ENCODE data around the gene KLHL30. TPM values are rescaled to one million over a fixed set of nuclear protein-coding genes. Genes with fewer than 3 reads are reported as not detected.

The KLHL30 gene
- total and polyA plus RNA-seq, 12 donors = 0.10 to 4.3 (median 0.16) TPM; not detected in 4

DNA sequence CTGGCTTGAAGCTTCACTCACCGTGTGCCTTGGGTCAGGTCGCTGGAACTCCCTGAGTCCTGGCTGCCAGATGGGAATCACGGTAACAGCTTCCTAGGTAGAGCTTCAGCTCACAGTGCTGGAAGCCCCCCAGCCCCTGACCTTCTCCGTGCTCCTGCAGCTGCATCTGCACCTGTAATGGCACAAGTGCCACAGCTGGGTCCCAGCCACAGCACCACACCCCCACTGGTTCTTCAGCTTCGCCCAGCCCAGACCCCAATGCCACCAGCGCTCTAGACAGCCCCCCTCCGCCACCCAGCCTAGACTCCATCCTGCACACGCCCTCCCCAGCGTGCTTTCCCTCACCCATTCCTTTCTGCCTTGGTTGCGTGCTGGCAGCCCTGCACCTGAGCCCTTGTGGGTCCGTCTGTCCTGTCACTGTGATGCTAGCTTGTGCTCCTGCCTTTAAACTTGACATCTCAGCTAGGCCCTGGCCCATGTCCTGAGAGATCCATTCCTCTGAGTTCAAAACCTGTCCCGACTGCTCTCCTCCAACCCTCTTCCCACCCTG, 45.9 kb upstream of the KLHL30 start:
- Histone ChIP-seq H3K4me1 (replicated peaks in 1 of 2) (no peaks in the 10 kb centered on the region), H3K9me3 (replicated peaks in 1 of 3) (no peaks in the 10 kb centered on the region), H3K4me3 (no peak overlapping the region), H3K27ac (no peak overlapping the region), H3K27me3 (no peaks in the 10 kb centered on the region), H3K36me3 (replicated peaks in 1 of 2) (no peaks in the 10 kb centered on the region)
- peak in 1 of 7 donors; percentile 37 for DNase-seq
- WGBS, 4 donors = 95 to 97% (median 95%) methylated on average over 9 to 12 of the region's 12 CpGs
- no peak for TF ChIP-seq CTCF (IDR thresholded peaks at IDR 0.05)
- no peak for TF ChIP-seq POLR2A (IDR thresholded peaks at IDR 0.05)
- intact Hi-C loops (cut with DNase I) = no loop called here

GRCh38 chr2:238093181-238094140, 45.0 kb upstream of the KLHL30 start:
- Histone ChIP-seq H3K4me3 (no peak overlapping the region), H3K4me1 (replicated peaks in 1 of 2) (no peaks in the 10 kb centered on the region), H3K27me3 (no peaks in the 10 kb centered on the region), H3K36me3 (replicated peaks in 1 of 2) (no peaks in the 10 kb centered on the region), H3K9me3 (replicated peaks in 1 of 3) (no peaks in the 10 kb centered on the region), H3K27ac (no peak overlapping the region)
- peak in 2 of 7 donors; percentile 15 to 34 for DNase-seq
- WGBS, 4 donors = 86 to 91% (median 87%) methylated on average over 23 to 26 of the region's 26 CpGs
- intact Hi-C loops (cut with DNase I) = no loop called here
- TF ChIP-seq CTCF (IDR thresholded peaks at IDR 0.05) (no peak), POLR2A (IDR thresholded peaks at IDR 0.05) (no peak)

DNA sequence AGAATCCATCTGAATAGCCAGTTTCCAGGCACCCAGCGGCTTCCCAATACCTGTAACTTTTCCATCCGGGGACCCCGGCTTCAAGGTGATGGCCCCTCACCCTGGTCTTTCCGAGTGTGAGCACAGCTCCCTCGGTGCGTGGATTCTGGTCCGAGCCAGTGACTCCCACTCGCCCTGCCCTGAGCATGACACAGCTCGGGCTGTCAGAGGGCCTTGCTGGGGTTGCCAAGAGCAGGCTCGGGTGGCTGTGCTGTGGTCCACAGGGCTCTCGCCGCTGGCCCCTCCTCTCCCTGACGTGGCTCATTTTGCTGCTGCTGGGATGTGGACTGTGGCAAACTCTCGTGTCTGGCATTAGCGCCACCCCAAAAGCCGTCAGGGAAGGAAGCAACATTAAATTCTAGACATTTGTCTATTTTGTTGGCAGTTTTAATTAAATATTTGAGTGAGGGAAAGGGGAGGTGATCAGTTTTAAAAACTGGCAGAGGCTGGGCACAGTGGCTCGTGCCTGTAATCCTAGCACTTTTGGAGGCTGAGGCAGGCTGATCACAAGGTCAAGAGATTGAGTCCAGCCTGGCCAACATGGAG, 43.9 kb upstream of the KLHL30 start:
- no peaks in the 10 kb centered on the region for H3K4me1 ChIP-seq (replicated peaks in 1 of 2)
- WGBS, 4 donors = 89 to 95% (median 91%) methylated on average over 10 to 17 of the region's 17 CpGs
- no peak overlapping the region for H3K4me3 ChIP-seq
- intact Hi-C loops (cut with DNase I) = no loop called here
- no peaks in the 10 kb centered on the region for H3K27me3 ChIP-seq
- no peaks in the 10 kb centered on the region for H3K9me3 ChIP-seq (replicated peaks in 1 of 3)
- DNase-seq = peak in 2 of 7 donors; percentile 12 to 28
- no peaks in the 10 kb centered on the region for H3K36me3 ChIP-seq (replicated peaks in 1 of 2)
- TF ChIP-seq CTCF (IDR thresholded peaks at IDR 0.05) = no peak
- no peak for TF ChIP-seq POLR2A (IDR thresholded peaks at IDR 0.05)
- no peak overlapping the region for H3K27ac ChIP-seq

DNA sequence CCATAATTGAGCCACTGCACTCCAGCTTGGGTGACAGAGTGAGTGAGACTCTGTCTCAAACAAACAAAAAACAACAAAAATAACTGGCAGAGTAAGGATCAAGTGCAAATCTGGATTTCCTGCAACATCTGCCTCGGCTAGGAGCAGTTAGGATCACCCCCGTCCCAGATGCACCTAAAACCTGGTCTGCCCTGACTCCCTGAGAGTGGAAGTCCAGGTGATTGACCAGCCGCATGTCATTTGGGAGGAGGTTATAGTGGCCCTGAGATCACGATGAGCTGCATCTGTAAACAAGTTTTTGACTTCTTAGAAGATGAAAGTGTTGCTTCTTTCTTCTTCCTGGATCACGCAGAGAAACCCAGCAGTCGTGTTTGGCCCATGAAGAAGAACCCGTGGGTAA, 43.3 kb upstream of the KLHL30 start:
- DNase-seq = peak in 2 of 7 donors; percentile 4 to 21
- H3K4me3 ChIP-seq = no peak overlapping the region
- H3K4me1 ChIP-seq (replicated peaks in 1 of 2) = no peaks in the 10 kb centered on the region
- H3K36me3 ChIP-seq (replicated peaks in 1 of 2) = no peaks in the 10 kb centered on the region
- 83 to 91% (median 87%) methylated on average over 7 of the region's 7 CpGs for WGBS, 4 donors
- H3K9me3 ChIP-seq (replicated peaks in 1 of 3) = no peaks in the 10 kb centered on the region
- intact Hi-C loops (cut with DNase I) = no loop called here
- H3K27ac ChIP-seq = no peak overlapping the region
- no peaks in the 10 kb centered on the region for H3K27me3 ChIP-seq
- no peak for TF ChIP-seq CTCF (IDR thresholded peaks at IDR 0.05)
- no peak for TF ChIP-seq POLR2A (IDR thresholded peaks at IDR 0.05)

Data from adrenal gland (tissue), 12 donors.